ENCODE results near the gene BGN.

- TF ChIP-seq CTCF (IDR thresholded peaks at IDR 0.05; ENCODE audit: low read depth, low read length), result no peak
- TF ChIP-seq EZH2phosphoT487 (IDR thresholded peaks at IDR 0.05; ENCODE audit: low read depth), result no peak
Observed at GRCh38 chrX:153456161-153456560, 38.6 kb upstream of the BGN start.
